HepG2 (cell line): ENCODE data around the gene FUOM. TPM values are rescaled to one million over a fixed set of nuclear protein-coding genes. Genes with fewer than 3 reads are reported as not detected.

ENCODE experiments used
- AGO2 ChIP-seq: fragments of 200-400 bp; formaldehyde crosslinking; optimal IDR thresholded peaks from 2 replicates; pipeline ENCODE3; 2017; ENCODE audit warnings: mild to moderate bottlenecking, low read depth, low read length, moderate library complexity
- HCFC1 ChIP-seq: fragments of 150-350 bp; IDR thresholded peaks from 2 replicates; pipeline ENCODE4 v1.6.1; 2014; ENCODE audit warnings: low read depth, low read length
- HNRNPL ChIP-seq: fragments of 200-400 bp; formaldehyde crosslinking; IDR thresholded peaks from 2 replicates; pipeline ENCODE4 v1.6.1; 2017; ENCODE audit warnings: mild to moderate bottlenecking, low read depth, low read length
- HOXA9 ChIP-seq: sonication (generic); formaldehyde crosslinking; IDR thresholded peaks from 2 replicates; pipeline ENCODE4 v1.8.1; 2022; ENCODE audit warnings: missing genetic modification reagents, mild to moderate bottlenecking, moderate library complexity, borderline replicate concordance
- MAZ ChIP-seq, 2 experiments: sonication (generic) in 1 of 2; formaldehyde crosslinking in 1 of 2; IDR thresholded peaks; 2 replicates each; pipeline versions ENCODE4 v1.5.0 to v1.6.1; 2012 to 2020; ENCODE audit warnings: low read depth in 2 of 2, mild to moderate bottlenecking in 2 of 2, borderline replicate concordance in 1 of 2, improper control_type of control experiment in 1 of 2, low read length in 1 of 2, missing genetic modification reagents in 1 of 2, moderate library complexity in 1 of 2
- MED1 ChIP-seq: sonication (generic); formaldehyde crosslinking; IDR thresholded peaks from 2 replicates; pipeline ENCODE4 v1.4.0; 2020; ENCODE audit warnings: missing genetic modification reagents
- NFATC3 ChIP-seq: sonication (generic); formaldehyde crosslinking; IDR thresholded peaks from 2 replicates; pipeline ENCODE4 v1.5.1; 2020; ENCODE audit warnings: mild to moderate bottlenecking, missing genetic modification reagents
- NONO ChIP-seq, 2 experiments: fragments of 450-650 bp in 1 of 2; sonication (generic) in 1 of 2; formaldehyde crosslinking in 1 of 2; IDR thresholded peaks in 1 of 2; conservative IDR thresholded peaks in 1 of 2; 2 replicates each; pipeline versions ENCODE4 v1.6.1 to v1.8.0; 2017 to 2022; ENCODE audit warnings: mild to moderate bottlenecking in 1 of 2, missing genetic modification reagents in 1 of 2, moderate library complexity in 1 of 2
- POLR2A ChIP-seq, 2 experiments: IDR thresholded peaks; 2 replicates each; pipeline ENCODE4 v1.6.1; 2011; ENCODE audit warnings: low read depth in 2 of 2, low read length in 2 of 2, mild to moderate bottlenecking in 1 of 2, moderate library complexity in 1 of 2; ENCODE audit not compliant: insufficient read depth in 1 of 2
- RCOR2 ChIP-seq: IDR thresholded peaks from 2 replicates; pipeline ENCODE4 v1.6.1; 2016; ENCODE audit warnings: missing biosample characterization, missing genetic modification reagents
- STAG1 ChIP-seq: sonication (generic); formaldehyde crosslinking; IDR thresholded peaks from 2 replicates; pipeline ENCODE4 v1.4.0; 2020; ENCODE audit warnings: missing genetic modification reagents
- ZC3H13 ChIP-seq: sonication (generic); formaldehyde crosslinking; IDR thresholded peaks from 2 replicates; pipeline ENCODE4 v1.8.1; 2023; ENCODE audit warnings: mild to moderate bottlenecking, missing genetic modification reagents, moderate library complexity
- ZFP90 ChIP-seq: sonication (generic); formaldehyde crosslinking; IDR thresholded peaks from 2 replicates; pipeline ENCODE4 v1.8.0; 2022; ENCODE audit warnings: missing genetic modification reagents, mild to moderate bottlenecking, inconsistent platforms, borderline replicate concordance
- ZNF687 ChIP-seq: sonication (generic); formaldehyde crosslinking; IDR thresholded peaks from 2 replicates; pipeline ENCODE4 v1.5.1; 2020; ENCODE audit warnings: mild to moderate bottlenecking, missing genetic modification reagents, moderate library complexity
- ZNF709 ChIP-seq: sonication (generic); formaldehyde crosslinking; IDR thresholded peaks from 2 replicates; pipeline ENCODE4 v1.5.0; 2020; ENCODE audit warnings: mild to moderate bottlenecking, missing genetic modification reagents
- ZNF776 ChIP-seq: sonication (generic); formaldehyde crosslinking; IDR thresholded peaks from 2 replicates; pipeline ENCODE4 v1.4.0; 2020; ENCODE audit warnings: mild to moderate bottlenecking, missing genetic modification reagents
- ZNF891 ChIP-seq: sonication (generic); formaldehyde crosslinking; IDR thresholded peaks from 2 replicates; pipeline ENCODE4 v1.5.0; 2020; ENCODE audit warnings: mild to moderate bottlenecking, missing genetic modification reagents
- polyA plus RNA-seq, 8 experiments: library from polyadenylated mRNA; depleted of rRNA in 3 of 8; stranded (reverse) in 7 of 8; unstranded in 1 of 8; fragments of >200 nt; fragmentation: Illumina TruSeq in 4 of 8; extraction: Trizol in 4 of 8; gene quantifications; 2 replicates each; pipeline versions ENCODE4 v1.2.1 to v1.2.3, GENCODE V29; 2011 to 2016; ENCODE audit warnings: low read depth in 4 of 8, missing spikeins in 1 of 8, mixed read lengths in 1 of 8; ENCODE audit not compliant: insufficient read depth in 1 of 8
- total RNA-seq, 5 experiments: library from RNA; depleted of rRNA; stranded (reverse); fragments of >200 nt; fragmentation: Illumina TruSeq; extraction: Trizol; gene quantifications; 2 replicates each; pipeline ENCODE4 v1.2.3, GENCODE V29; 2016; ENCODE audit warnings: low read depth in 1 of 5

Gene FUOM
- total and polyA plus RNA-seq, 2 of the 13 experiments (the other 11 are each of a cell fraction or from before 2014, with no cell fraction given), result 27.5 to 60.4 TPM

GRCh38 chr10:133350950-133351329 is 6.9 kb downstream of the FUOM start (continued):
- TF ChIP-seq MAZ (IDR thresholded peaks at IDR 0.05; ENCODE audit: borderline replicate concordance, low read depth, low read length) (no peak), MAZ (CRISPR knock-in tag; IDR thresholded peaks at IDR 0.05; ENCODE audit: low read depth) (0 out of 2 replicates have a peak, but pooled peaks have one; percentile 23), ZC3H13 (peak; percentile 57; the same call in 1 of the 2 replicates), NONO (IDR thresholded peaks at IDR 0.05) (no peak), NONO (CRISPR knock-in tag; conservative IDR thresholded peaks at IDR 0.05) (0 out of 2 replicates have a peak, but pooled peaks have one; percentile 42), ZNF709 (CRISPR knock-in tag) (no peak), ZNF687 (CRISPR knock-in tag) (0 out of 2 replicates have a peak, but pooled peaks have one; percentile 3), ZNF891 (CRISPR knock-in tag) (no peak), AGO2 (peak; percentile 52), ZNF776 (CRISPR knock-in tag) (no peak), NFATC3 (CRISPR knock-in tag) (no peak), STAG1 (CRISPR knock-in tag) (no peak), HCFC1 (no peak), HNRNPL (0 out of 2 replicates have a peak, but pooled peaks have one; percentile 22), RCOR2 (no peak), HOXA9 (CRISPR knock-in tag) (no peak), ZFP90 (CRISPR knock-in tag) (no peak), MED1 (no peak), POLR2A (IDR thresholded peaks at IDR 0.05; ENCODE audit: insufficient read depth in 1 of 2, low read depth in 2 of 2, low read length in 2 of 2) (0 out of 4 replicates have a peak, but pooled peaks of 1 of the 2 experiments have one; percentile 32)
